LoVo (cell line): ENCODE data around the gene DUSP10.
A peak's percentile ranks its signal among the peaks of the same experiment; 100 is the strongest.

Experiments
- DNase-seq: peaks from one replicate; pipeline ENCODE4 v3.0.0-alpha.2; 2016; ENCODE audit warnings: low spot score

DUSP10 gene

GRCh38 chr1:221693087-221693486, 48.8 kb downstream of the DUSP10 start:
- DNase-seq = no peak

DNA sequence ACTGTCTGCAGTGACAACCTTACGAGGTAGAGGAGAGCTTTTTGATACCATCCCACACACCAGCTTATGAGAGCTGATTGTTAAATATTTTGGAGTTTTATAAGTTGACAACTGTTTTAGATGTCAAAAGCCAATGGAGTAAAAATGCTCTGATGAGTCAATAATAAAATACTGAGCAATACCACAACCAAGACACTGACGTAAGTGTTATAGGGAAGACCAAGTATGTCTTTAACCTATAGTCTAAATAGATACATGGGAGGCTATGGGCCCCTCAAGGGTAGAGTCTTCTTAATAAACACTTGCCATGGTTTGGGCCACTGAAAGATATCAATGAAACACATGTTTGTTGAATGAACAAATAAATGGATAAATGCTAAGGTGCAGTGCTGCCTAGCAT, 49.2 kb downstream of the DUSP10 start:
- DNase-seq = no peak

DNA sequence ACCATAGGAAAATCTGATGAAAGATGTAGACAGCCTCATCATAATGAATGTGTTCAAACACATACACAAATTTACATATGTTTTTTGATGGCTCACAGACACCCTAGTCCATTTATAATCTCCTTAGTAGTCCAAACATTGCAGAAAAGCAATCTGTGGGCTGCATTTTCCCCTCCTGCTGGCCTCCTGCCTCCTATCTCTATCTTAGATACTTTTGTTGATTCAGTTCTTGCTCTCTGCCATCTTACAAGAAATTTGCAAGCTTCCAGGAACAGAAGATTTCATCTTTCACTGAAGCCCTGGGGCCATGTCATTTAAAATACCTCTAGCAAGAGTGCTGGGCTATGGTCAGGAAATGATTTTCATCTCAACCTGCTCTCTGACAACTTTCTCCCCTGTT, 50.6 kb downstream of the DUSP10 start:
- DNase-seq = no peak

DNA sequence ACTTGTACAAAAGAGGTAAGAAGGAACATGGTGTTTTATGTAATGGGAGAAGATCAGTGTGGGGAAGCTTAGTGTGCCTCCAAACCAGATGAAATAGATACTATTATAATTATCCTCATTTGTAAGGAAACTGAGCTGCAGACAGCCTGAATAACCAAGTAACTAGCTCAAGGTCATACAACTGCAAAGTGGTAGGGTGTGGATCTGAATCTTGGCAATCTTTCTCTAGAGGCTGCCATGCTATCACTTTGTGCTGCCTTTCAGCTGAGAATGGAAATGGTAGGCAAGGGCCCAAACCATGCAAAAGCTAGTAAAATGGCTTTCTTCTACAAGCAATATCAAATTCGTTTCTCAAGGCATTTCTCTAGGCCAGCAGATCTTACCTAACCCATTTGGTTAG, 51.0 kb downstream of the DUSP10 start:
- DNase-seq = no peak

GRCh38 chr1:221689138-221689537, 52.8 kb downstream of the DUSP10 start:
- no peak for DNase-seq

DNA sequence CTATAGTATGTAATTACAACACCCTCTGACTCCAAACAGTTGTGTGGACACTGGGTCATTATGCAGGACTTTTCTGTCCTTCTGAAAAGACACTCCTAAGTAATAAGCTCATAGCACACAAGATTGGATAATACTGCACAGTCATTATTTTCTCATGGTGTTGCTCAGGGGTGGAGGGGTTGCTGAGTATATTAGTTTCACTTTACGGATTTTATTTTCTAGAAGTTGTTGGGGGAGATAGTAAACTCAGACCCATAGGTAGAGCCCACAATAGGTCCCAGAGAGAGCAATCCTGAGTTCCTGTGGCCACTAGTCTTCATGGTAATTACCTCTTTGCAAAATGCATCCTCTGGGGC, 53.4 kb downstream of the DUSP10 start:
- DNase-seq = no peak

DNA sequence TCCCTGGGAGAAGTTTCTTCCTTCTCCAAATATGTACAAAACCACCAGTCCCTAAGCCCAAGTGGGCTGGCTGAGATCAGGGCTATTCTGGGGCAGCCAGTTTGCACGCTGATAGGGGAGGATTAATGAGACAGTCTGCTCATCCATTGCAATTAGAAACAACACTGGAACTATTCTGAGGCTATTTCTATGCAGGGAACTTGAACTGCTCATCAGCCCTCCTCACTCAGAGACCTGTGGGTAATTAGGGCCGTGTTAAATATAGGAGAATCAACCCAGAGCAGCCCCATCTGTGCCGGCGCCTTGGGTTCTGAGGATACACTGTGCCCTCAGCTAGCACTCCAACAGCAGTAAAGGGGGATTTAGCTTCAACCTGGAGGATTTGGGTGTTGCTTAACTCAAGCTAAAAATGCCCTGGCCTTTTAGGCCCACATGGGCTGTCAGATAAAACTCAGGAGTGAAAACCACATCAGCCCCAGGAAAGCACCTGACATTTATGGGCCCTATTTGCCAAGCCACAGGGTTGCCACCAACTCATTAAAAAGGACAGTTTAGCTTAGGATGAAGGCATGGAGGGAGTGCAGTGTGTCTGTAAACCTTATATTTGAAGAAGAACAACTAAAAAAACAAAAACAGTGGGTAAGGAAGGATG, 53.9 kb downstream of the DUSP10 start:
- no peak for DNase-seq

GRCh38 chr1:221683681-221684080, 58.2 kb downstream of the DUSP10 start:
- no peak for DNase-seq

- DNase-seq = no peak
These were observed 61.8 kb downstream of the DUSP10 start for GRCh38 chr1:221680085-221680484.

DNA sequence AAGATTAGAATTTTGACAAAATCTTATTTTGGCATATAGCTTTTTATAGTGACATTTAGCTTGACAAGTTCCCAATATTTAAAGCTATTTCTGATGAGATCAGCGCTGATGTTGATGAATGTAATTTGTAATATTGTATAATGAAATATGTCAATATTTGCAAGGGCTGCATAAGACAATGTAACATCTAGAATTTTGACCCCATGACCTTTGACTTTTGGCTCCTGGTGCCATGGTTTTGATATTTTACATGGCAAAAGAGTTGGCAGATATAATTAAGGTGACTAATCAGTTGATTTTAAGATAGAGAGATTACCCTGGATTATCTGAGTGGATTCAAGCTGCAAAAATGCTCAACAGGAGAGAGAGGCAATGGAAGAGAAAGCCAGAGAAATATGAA, 63.9 kb downstream of the DUSP10 start:
- DNase-seq = no peak

GRCh38 chr1:221675880-221676800, 65.7 kb downstream of the DUSP10 start:
- no peak for DNase-seq

- no peak for DNase-seq
These were observed 68.9 kb downstream of the DUSP10 start for GRCh38 chr1:221672965-221673364.

DNA sequence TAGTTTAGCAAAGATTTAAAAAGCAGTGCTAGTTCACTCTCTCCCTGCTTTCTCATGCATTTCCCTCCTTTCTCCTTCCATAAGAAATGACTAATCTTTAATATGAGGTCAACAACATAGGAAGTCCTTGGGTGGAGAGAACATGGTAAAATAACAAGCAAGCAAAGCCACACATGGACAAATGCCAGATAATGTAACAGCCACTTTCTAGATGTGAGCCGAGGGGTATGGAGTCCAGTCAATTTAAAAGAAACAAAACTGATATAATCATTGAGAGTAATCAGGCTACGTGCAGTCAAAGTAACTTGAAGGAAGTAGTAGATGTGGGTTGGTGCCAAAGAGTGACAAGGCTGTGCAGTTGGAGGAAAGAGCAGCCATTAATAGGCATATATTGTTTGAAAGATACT, 69.6 kb downstream of the DUSP10 start:
- DNase-seq = no peak

DNA sequence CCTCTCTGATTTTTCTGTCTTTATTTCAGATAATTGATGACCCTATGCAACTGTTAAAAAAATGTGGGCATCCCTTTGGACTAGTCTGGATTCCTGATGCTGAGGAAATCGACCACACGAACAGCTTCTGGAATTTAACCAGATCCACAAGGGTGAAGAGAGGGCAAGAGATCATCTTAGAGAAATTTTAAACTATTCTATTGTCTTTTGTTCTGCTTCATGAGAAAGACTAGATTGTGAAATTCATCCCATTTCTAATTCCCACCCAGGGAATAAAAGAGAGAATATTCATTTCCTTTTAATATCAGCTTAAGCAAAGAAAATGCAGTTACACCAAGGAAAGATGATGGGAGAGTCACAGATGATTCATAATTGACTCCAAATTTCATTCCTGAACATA, 71.8 kb downstream of the DUSP10 start:
- DNase-seq = no peak

- no peak for DNase-seq
These were observed 72.4 kb downstream of the DUSP10 start for GRCh38 chr1:221669441-221669840.

DNA sequence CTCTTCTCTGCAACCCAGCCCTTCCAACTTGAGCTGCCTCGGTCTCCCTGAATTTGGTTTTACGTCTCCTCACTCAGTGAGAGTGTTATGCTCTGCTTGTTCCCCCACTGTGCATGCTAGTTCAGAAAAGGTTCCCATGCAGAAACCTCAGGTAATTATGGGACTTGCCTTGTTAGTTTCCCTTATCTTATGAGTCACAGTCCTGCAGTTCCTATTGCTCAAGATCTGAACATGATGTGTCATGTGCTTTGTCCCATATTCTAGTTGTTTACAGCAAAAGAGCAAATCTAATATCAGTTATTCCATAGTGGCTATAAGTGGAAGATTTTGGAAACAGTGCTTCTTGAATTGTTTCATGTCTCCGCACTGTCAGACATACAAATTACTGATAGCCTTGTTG, 74.4 kb downstream of the DUSP10 start:
- DNase-seq = peak; percentile 49

DNA sequence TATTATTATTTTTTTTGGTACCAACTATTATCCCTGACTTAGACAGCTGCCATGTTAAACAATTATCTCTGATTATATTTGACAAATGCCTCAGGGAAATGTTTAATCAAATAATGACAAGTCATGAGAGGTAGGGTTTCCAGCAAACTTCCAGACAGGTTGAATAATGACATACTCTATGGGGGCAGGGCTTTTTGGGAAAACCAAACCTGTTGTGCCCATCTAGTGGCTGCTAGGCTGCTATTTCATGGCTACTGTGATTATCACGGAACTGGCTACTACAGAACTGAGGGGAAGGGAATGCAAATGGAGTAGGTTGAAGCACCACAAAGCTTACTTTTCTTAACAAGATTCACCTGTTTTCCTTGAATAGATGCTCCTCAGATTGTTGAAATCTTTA, 77.6 kb downstream of the DUSP10 start:
- no peak for DNase-seq

GRCh38 chr1:221663321-221663720, 78.6 kb downstream of the DUSP10 start:
- no peak for DNase-seq

GRCh38 chr1:221655766-221656305, 86.1 kb downstream of the DUSP10 start:
- no peak for DNase-seq
